Stimulated activated effector memory CD8-positive, alpha-beta T cell treated with anti-CD3 and anti-CD28 coated beads, Interleukin-12 subunit alpha, Interleukin-12 subunit beta, amount 100 ng/mL, for 72 hours (primary cell): ENCODE results near the gene ADM2.

Experiments
- ATAC-seq: fragments of 150-1000 bp; cut with Tn5 transposase; 2 replicates; pipeline ENCODE4 v1.10.0; 2021
- DNase-seq, 2 donors: peaks; one replicate each; pipeline ENCODE4 v3.0.0; 2021 to 2022; ENCODE audit warnings: low spot score in 2 of 2
- H3K27ac Mint-ChIP-seq: one replicate; pipeline ENCODE4 v1.8.0; 2022; ENCODE audit warnings: mild to moderate bottlenecking, mixed read lengths
- H3K36me3 Mint-ChIP-seq: one replicate; pipeline ENCODE4 v1.8.0; 2022; ENCODE audit warnings: mild to moderate bottlenecking, mixed read lengths
- H3K4me1 Mint-ChIP-seq: one replicate; pipeline ENCODE4 v1.8.0; 2022; ENCODE audit warnings: mixed read lengths
- H3K4me3 Mint-ChIP-seq: one replicate; pipeline ENCODE4 v1.8.0; 2022; ENCODE audit warnings: mild to moderate bottlenecking, mixed read lengths
- H3K9me3 Mint-ChIP-seq: one replicate; pipeline ENCODE4 v1.8.0; 2022; ENCODE audit warnings: mixed read lengths

Gene ADM2

GRCh38 chr22:50441428-50441993, 39.8 kb upstream of the ADM2 start:
- Mint-ChIP-seq H3K9me3 (no peaks in the 10 kb centered on the region), H3K4me1 (peaks cover 20% of the 10 kb centered on the region), H3K4me3 (no peak overlapping the region), H3K36me3 (peaks cover 70% of the 10 kb centered on the region), H3K27ac (peak overlapping the region; percentile 64)
- DNase-seq (no peak), ATAC-seq (no peak)

- no peak for DNase-seq
- Mint-ChIP-seq H3K9me3 (no peaks in the 10 kb centered on the region), H3K4me3 (no peak overlapping the region), H3K36me3 (peaks cover 85% of the 10 kb centered on the region), H3K27ac (peak overlapping the region; percentile 88), H3K4me1 (peaks cover 24% of the 10 kb centered on the region)
- ATAC-seq, result no peak
These were observed 38.1 kb upstream of the ADM2 start for GRCh38 chr22:50443197-50443596.

DNA sequence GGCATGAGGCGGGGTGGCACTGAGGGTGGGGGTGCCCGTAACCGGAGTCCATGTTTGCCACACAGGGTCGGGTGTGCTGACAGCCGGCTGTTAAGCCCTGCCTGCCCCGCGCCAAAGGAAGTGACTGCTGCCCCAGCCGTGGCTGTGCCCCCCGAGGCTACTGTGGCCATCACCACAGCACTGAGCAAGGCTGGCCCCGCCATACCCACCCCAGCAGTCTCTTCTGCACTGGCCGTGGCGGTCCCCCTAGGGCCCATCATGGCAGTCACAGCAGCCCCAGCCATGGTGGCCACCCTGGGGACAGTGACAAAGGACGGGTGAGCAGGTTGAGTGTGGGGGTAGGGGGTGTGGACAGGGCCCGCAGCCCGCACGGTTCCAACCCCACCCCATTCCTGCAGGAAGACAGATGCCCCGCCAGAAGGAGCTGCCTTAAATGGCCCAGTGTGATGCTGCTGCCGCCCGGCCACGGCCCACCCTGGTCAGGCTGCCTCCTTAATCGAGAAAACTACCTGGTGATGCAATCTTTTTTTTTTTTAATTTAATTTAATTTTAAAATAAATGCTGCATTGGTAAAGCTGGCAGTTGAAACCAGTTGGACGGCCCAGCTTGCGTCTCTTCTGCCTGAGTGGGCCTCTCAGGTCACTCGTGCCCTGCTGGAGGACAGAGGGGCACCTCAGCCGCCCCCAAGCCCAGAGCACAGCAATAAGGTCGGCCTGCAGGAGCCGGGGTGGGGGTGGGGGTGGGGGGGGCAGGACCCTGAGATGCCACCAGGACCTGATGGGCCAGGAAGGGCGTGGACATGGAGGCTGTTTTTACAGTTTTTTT, 37.3 kb upstream of the ADM2 start:
- H3K27ac Mint-ChIP-seq, result peak overlapping the region; percentile 88
- no peaks in the 10 kb centered on the region for H3K9me3 Mint-ChIP-seq
- H3K36me3 Mint-ChIP-seq, result peaks cover 93% of the 10 kb centered on the region
- H3K4me1 Mint-ChIP-seq, result peaks cover 30% of the 10 kb centered on the region
- no peak for ATAC-seq
- no peak for DNase-seq
- H3K4me3 Mint-ChIP-seq, result no peak overlapping the region

GRCh38 chr22:50444663-50445062, 36.7 kb upstream of the ADM2 start:
- Mint-ChIP-seq H3K4me1 (peaks cover 34% of the 10 kb centered on the region), H3K4me3 (no peak overlapping the region), H3K36me3 (peaks cover 96% of the 10 kb centered on the region), H3K9me3 (no peaks in the 10 kb centered on the region), H3K27ac (peak overlapping the region; percentile 93)
- no peak for DNase-seq
- no peak for ATAC-seq

DNA sequence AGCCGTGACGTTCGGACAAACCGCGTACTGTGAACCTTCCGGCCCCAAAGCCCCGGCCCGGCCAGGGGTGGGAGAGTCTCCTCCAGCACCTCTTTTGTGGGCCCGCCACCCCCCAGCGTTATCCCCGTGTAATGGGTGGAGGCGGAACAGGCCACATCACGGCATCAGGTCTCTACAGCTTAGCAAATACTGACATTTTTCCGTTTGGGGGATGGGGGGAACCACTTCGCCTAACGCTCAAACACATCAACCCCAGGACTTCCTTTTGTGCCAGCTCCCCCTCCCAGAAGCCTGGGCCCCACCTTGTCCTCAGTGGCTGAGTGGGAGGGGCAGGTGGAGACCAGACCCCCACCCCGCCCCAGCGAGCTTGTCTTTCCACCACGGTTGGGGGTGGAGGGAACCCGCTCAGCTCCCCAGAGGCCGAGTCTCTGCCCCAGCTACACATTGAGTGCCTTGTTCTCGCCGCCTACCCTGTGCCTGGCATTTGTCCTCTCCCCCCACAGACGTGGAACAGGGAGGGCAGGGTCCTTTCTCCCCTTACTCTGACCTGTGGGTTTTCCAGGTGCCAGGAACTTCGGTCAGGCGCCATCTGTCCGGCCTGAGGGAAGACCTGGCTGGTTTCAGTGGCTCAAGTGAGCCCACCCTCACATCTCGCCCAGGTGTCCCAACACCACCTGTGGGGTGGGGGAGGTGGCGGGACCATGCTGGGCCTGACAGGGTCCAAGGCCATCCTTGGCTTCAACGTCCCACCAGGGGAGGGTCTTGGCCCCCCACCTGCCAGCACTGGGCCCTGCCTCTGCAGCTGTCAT, 36.1 kb upstream of the ADM2 start:
- Mint-ChIP-seq H3K36me3 (peaks cover 96% of the 10 kb centered on the region), H3K4me1 (peaks cover 37% of the 10 kb centered on the region), H3K9me3 (no peaks in the 10 kb centered on the region), H3K4me3 (peak overlapping the region; percentile 23), H3K27ac (peak overlapping the region; percentile 93)
- ATAC-seq, result peak; percentile 45
- DNase-seq, result no peak

DNA sequence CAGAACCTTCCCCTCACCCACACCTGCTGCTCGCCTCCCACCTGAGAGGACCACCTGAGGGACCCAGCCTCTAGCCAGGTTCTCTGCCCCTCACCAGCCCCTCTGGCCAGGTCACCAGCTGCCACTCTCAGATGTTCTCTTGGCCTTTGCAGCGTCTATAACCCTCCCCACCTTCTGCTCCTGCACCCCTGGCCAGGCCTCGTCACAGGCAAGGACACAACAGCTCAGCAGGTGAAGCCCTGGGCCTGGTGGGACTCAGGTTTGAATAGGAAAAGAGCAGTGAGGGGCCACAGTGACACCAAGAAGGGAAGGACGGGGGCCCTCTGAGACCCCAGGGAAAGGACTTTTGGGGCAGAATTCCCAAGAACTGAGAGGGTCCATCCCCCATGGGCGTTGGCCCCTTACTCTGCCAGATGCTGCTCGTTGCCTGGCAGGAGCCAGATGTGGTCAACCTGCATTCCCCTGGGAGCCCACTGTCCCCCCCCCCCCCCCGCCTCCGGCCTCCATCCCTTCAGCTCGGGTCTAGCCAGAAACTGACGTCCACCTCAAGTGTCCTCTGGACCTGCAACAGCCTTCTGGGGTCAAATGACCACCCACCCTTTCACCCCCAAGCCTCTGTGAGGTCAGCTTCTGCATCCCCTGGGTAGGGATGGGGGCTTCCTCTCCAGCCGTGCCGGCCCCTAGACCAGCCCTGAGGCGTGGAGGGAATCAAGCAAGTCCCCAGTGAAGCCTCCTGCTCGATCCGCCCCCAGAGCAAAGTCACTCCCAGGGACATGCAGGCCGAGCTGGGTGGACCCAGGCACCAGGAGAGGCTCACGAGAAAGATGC, 35.2 kb upstream of the ADM2 start:
- Mint-ChIP-seq H3K9me3 (no peaks in the 10 kb centered on the region), H3K4me3 (no peak overlapping the region), H3K4me1 (peaks cover 37% of the 10 kb centered on the region), H3K27ac (peak overlapping the region; percentile 93), H3K36me3 (peaks cover 96% of the 10 kb centered on the region)
- ATAC-seq, result no peak
- no peak for DNase-seq

DNA sequence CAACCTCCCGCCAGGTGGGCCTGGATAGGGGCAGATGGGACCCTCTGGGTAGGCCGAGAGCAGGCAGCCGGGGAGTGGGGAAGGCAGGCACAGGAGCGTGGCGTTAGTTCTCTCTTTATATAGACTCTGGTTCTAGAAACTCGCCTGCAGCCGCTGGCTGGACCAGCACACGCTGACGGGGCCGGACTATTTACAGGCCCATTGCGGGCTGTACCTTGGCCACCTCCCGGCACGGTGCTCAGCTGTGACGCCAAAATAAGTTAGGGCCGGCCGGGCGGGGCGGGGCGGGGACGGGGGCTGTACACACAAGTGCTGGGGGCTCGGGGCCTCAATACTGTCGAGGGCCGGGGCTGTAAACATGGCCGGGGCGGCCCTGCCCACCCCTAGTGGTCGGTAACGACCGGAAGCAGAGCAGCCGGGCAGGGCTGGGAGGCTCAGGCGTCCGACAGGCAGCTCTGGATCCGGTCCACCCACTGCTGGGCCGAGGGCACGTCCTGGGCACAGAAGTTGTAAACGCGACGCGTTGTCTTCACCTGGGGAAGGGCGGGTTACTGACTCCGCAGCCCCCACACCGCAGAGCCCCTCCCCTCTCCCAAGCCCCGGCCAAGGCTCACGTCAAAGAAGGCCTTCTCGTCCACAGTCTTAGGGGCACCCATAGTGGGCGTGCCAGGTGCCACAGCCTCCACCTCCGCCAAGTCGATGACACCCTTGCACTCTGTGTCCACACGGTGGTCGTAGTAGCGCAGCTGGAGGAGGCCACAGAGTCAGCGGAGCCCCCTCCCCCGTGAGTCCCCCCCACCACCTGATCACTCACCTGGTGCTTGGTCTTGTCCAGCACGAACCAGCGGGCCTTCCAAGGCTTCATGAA, 34.4 kb upstream of the ADM2 start:
- H3K4me3 Mint-ChIP-seq, result no peak overlapping the region

GRCh38 chr22:50447576-50448551, 33.5 kb upstream of the ADM2 start:
- DNase-seq, result no peak
- Mint-ChIP-seq H3K4me3 (no peak overlapping the region), H3K27ac (peak overlapping the region; percentile 86), H3K36me3 (peaks cover 96% of the 10 kb centered on the region), H3K9me3 (no peaks in the 10 kb centered on the region), H3K4me1 (peaks cover 41% of the 10 kb centered on the region)
- no peak for ATAC-seq

More for the DNA sequence above, 34.4 kb upstream of the ADM2 start:
- Mint-ChIP-seq H3K27ac (peak overlapping the region; percentile 93), H3K4me1 (peaks cover 37% of the 10 kb centered on the region), H3K9me3 (no peaks in the 10 kb centered on the region), H3K36me3 (peaks cover 96% of the 10 kb centered on the region)
- ATAC-seq (no peak), DNase-seq (no peak)

DNA sequence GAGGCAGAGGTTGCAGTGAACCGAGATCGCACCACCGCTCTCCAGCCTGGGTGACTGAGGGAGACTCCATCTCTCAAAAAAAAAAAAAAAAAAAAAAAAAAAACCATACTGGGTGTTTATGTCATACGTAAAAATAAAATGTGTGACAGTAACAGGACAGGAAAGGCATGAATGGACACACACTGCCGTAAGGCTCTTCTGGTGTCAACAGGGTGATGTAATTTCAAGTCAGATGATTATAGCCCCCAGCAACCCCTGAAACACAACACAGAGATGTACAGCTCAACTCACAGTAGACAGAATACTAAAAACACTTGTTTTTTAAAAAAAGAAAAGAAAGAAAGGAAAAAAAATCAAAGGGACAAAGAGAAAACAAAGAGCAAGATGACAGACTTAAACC, 28.7 kb upstream of the ADM2 start:
- Mint-ChIP-seq H3K4me3 (peak overlapping the region; percentile 54), H3K27ac (peak overlapping the region; percentile 94), H3K9me3 (no peaks in the 10 kb centered on the region), H3K36me3 (peaks cover 88% of the 10 kb centered on the region), H3K4me1 (peaks cover 50% of the 10 kb centered on the region)
- no peak for ATAC-seq
- DNase-seq, result no peak

DNA sequence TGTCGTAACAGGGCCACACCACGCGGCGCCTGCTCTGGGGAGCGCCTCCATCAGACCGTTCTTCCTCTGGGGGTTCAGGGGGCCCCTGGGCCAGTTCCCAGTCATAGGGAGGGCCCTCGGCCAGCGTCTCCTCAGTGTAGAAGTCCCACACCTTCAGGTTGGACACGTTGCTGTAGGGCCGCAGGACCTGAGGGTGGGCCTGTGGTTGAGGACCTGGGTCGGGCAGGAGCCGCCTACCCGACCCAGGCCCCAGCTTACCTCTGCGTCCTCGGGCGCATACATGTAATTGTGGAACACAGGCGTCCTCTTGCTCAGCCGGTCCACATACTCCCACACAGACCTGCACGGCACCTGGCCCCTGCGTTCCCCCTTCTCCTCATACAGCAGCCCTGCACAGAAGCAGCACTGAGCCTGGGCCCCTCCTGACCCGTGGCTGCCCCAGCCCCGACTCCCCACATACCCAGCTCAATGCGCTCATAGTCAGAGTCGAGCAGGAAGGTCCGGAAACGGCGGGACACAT, 26.7 kb upstream of the ADM2 start:
- no peak for ATAC-seq
- no peak for DNase-seq
- no peak overlapping the region for H3K4me3 Mint-ChIP-seq
- H3K27ac Mint-ChIP-seq, result peak overlapping the region; percentile 94
- peaks cover 43% of the 10 kb centered on the region for H3K4me1 Mint-ChIP-seq
- H3K9me3 Mint-ChIP-seq, result no peaks in the 10 kb centered on the region
- H3K36me3 Mint-ChIP-seq, result peaks cover 85% of the 10 kb centered on the region

GRCh38 chr22:50455201-50455600, 26.1 kb upstream of the ADM2 start:
- no peak overlapping the region for H3K4me3 Mint-ChIP-seq

GRCh38 chr22:50456026-50456425, 25.3 kb upstream of the ADM2 start:
- Mint-ChIP-seq H3K4me1 (peaks cover 40% of the 10 kb centered on the region), H3K4me3 (no peak overlapping the region), H3K9me3 (no peaks in the 10 kb centered on the region), H3K27ac (peak overlapping the region; percentile 54), H3K36me3 (peaks cover 82% of the 10 kb centered on the region)
- ATAC-seq (no peak), DNase-seq (no peak)

More at GRCh38 chr22:50455201-50455600, 26.1 kb upstream of the ADM2 start:
- ATAC-seq (no peak), DNase-seq (no peak)
- Mint-ChIP-seq H3K9me3 (no peaks in the 10 kb centered on the region), H3K27ac (peak overlapping the region; percentile 94), H3K4me1 (peaks cover 40% of the 10 kb centered on the region), H3K36me3 (peaks cover 82% of the 10 kb centered on the region)
